SK-MEL-5 (cell line): ENCODE measurements around the gene RNF186. TPM values are rescaled to one million over a fixed set of nuclear protein-coding genes. Genes with fewer than 3 reads are reported as not detected.
"Not testable (repeated sequence)": the region's sequence is repeated elsewhere in the genome, so short reads cannot be mapped to it uniquely, and the experiment has no call there.

Experiments used
- DNase-seq: peaks from one replicate; pipeline ENCODE4 v3.0.0-alpha.2; 2016; ENCODE audit warnings: low read depth, low spot score
- in situ Hi-C: cut with HindIII; loops from 2 replicates; pipeline ENCODE4 v1.10.0; 2016; ENCODE audit warnings: low sequenced_read_pairs, high pct_unique_total_duplicates, low pct_unique_long_range_greater_than_20kb
- polyA plus RNA-seq, 2 experiments: library from polyadenylated mRNA; depleted of rRNA; stranded (reverse); fragments of >200 nt; gene quantifications; 2 replicates each; pipeline ENCODE4 v1.2.3, GENCODE V29; 2015
- total RNA-seq: library from RNA; depleted of rRNA; stranded (reverse); fragments of >200 nt; shearing (Covaris generic); gene quantifications from 2 replicates; pipeline ENCODE4 v1.2.3, GENCODE V29; 2014; rRNA removed

The RNF186 gene
- not detected in 2 replicates for total RNA-seq
- not detected in 2 replicates for polyA plus RNA-seq (2015; cell fraction: cytosol; rRNA removed)
- polyA plus RNA-seq (2015; cell fraction: nucleus; rRNA removed) = not detected in 2 replicates

DNA sequence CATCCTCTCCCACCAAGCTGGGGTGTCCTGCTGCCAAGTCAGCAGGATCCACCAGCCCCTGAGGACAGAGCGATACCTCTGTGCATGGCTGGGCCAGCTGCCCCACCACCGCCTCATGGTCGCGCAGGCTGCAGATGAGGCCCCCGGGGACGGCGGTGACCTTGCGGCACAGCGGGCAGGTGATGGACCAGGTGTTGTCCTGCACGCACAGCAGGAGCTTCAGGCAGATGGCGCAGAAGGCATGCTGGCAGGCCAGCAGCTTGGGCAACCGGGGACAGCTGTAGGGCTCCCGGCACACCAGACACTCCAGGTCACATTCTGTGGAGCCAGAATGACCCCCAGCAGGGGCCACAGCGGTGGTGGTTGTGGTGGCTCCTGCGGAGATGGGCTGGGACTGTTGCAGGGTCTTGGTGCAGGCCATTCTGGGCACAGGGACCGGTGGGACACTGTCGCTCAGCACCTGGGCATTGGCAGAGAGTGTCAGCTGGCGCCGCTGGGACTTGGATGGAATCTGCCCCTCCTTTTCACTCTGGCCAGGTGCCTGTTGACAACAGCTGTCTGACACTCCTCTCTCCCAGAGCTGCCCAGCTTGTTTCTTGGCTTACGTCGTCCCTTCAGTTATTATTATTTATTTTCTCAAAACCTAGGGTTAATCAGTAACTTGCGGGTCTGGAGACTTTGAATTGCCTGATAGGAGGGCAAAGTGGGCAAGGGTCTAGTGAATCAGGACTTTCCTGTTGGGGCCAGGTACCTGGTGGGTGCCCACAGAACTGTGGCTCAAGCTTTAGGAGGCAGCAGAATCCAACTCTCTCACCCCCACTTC is at the start of gene RNF186:
Gene RNF186, minus strand, starts transcription at position 603 of the 823 bp plus-strand sequence. Its CDS starts 182 bp downstream, at position 421.
- no peak for DNase-seq
- in situ Hi-C loops = no loop called here

DNA sequence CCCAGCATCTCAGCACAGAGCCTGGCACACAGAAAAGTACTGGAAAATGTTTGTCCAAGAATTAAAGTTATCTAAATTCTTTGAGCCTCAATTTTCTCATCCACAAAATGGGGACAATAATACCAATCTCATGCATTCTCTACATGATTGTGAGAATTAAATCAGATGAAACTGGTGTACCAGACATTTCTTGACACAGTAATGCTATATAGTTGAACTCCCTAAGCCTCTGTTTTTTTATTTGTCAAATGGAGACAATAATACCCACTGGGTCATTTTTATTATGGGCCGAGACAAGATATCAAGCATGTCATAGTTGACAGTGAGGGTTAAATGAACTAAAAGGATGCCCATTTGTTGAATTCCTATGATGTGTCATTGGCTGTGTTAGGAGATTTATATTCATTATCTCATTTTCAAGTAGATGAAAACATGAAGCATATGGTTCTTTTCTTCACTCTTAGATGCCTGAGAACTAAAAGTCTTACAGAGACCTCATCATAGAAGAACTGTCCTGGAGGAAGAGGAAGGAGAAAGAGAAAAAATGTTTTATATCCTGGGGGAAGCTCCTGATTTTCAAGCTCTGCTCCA is 49.6 kb upstream of the RNF186 start:
- in situ Hi-C loops = no loop called here
- DNase-seq = no peak

DNA sequence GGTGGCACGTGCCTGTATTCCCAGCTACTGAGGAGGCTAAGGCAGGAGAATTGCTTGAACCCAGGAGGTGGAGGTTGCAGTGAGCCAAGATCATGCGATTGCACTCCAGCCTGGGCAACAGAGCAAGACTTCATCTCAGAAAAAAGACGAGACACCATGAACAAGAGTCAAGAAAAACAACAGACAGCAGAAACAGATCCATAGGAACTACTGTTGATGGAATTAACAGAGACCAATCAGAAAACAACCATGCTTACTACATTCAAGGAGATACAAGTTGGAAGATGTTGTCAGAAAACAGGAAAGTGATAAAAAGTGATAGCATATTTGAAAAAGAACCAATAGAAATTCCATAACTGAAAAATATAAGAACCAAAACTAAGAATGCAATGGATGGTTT is 47.9 kb upstream of the RNF186 start:
- no peak for DNase-seq
- in situ Hi-C loops = no loop called here

GRCh38 chr1:19861842-19862530 is 46.9 kb upstream of the RNF186 start:
- DNase-seq = no peak
- in situ Hi-C loops = no loop called here

DNA sequence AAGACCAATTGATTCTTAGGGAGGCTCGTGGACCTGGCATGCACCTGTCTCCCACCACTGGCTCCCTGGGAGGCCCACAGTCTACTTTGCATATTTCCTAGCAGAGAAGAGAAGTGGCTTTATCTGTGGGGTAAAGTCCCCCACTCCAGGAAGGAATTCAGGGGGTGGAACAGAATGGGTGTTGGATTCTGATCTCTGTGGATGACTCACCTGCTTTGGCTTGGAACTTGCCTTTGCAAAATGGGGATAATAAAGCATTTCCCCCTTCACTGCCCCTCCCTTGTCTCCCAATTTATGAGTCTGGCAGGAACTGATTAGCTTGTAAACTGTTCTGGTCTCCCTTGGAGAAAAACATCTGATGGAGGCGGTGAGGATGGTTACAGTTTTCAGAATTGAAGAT is 46.0 kb upstream of the RNF186 start:
- DNase-seq = no peak
- in situ Hi-C loops = no loop called here

- in situ Hi-C loops = no loop called here
- DNase-seq = no peak
Measured at GRCh38 chr1:19860418-19860817, 45.3 kb upstream of the RNF186 start.

DNA sequence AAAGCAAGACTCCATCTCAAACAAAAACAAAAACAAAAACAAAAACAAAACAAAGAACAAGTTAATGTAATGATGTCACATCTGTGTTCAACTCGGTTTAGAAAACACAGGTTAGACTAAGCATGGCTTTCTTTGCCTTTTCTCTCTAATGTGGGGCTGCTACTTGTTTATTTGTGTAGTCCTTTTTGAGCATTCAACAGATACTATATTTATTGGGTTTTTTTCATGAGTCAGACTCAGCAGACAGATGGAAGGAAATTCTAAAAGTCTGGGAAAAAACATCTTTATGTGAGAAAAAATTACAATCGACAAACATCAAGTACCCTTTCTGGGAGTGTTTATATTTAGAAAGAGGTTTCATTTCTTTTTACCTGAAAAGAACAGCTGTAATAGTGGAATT is 44.8 kb upstream of the RNF186 start:
- in situ Hi-C loops = no loop called here
- no peak for DNase-seq

DNA sequence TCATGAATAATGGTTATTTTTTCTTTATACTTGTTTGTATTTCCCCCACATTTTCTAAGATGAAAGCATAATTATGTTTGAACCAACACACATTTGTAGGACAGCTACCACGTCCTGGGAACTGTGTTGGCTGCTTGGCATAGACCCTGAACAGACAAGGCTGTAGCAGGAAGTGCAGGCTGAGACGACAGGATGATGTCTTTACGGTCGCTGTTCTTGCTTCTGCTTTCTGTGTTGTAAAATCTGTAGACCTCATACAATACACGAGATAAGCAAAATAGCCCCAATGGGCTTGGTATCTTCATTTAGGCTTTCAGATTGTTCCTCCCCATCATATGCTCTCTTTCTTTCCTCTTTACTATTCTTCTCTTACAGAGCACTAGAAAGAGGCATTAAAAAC is 43.8 kb upstream of the RNF186 start:
- in situ Hi-C loops = no loop called here
- DNase-seq = no peak

DNA sequence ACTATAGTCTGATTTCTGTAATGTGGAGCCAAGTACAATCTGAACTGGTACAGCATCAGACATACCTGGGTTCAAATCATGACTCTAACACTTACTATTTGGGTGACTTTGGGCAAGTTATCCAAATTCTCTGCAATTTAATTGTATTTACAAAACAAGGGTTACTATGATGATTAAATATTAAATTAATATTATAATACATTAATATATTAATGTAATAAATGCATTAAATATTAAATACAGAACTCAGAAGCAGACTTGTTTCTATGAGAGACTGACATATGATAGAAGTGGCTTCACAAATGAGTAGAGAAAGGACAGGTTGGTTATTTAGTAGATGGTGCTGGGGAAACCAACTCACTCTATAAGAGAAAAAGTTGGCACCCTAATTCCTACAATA is 39.8 kb upstream of the RNF186 start:
- no peak for DNase-seq
- in situ Hi-C loops = no loop called here

- DNase-seq = no peak
- in situ Hi-C loops = no loop called here
Measured at GRCh38 chr1:19852036-19852435, 37.0 kb upstream of the RNF186 start.

GRCh38 chr1:19850214-19850613 is 35.1 kb upstream of the RNF186 start:
- in situ Hi-C loops = no loop called here
- DNase-seq = no peak

- in situ Hi-C loops = not testable (repeated sequence)
- peak; percentile 22 for DNase-seq
Measured at GRCh38 chr1:19849307-19849706, 34.2 kb upstream of the RNF186 start.

- in situ Hi-C loops, DNase-seq: not testable (repeated sequence)
Measured at GRCh38 chr1:19847334-19847733, 32.3 kb upstream of the RNF186 start.

DNA sequence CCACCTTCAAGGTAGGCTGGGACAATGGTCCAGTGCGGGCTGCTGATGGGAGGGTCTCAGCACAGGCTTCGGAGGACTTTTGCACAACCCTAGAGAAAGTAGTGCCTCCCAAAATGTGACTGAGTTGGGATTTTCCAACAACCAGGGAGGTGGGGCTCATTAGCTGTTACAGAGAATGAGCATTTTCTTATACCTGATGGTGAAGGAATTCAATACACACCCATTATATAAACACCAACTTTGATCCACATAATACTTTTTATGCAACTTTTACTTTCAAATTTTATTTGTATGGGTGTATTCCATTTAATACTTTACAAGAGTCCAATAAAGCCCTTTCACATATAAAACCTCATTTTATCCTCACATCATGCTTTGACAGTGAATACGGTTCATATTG is 31.3 kb upstream of the RNF186 start:
- in situ Hi-C loops = no loop called here
- DNase-seq = no peak

GRCh38 chr1:19845555-19845954 is 30.5 kb upstream of the RNF186 start:
- in situ Hi-C loops = no loop called here
- DNase-seq = no peak

DNA sequence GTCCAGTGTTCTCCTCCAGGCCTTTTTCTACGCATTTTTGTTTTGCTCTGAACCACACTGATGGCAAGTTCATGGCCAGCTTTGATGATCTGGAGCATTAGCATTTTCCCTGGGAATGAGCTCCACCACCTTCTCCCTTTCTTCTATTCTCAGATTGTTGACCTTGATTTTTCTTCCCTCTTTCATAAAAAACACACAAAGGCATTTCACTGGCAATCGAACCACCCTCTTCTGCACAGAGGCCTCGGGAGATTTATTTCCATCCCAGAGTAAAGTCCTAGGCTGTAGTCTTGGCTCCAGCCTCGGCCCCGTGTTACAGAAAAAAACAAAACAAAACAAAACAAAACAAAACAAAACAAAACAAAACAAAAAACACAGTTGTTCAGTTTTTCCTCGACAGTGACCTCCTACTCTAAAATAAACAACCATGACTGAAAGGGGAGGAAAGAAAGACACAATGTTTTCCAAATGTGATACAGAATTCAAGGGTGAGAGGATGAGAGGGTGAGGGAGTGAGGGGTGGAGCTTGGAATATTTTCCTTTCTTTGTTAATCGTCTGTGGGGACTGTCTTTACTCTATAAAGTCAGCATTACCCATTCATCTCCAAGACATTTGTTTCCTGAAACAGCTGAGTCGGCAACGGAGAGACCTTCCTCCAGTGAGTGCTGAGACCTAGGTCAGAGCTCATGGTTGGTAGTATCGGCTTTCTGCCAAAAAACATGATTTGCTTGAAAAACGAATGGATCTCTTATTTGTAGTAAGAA is 29.8 kb upstream of the RNF186 start:
- in situ Hi-C loops = no loop called here
- no peak for DNase-seq

GRCh38 chr1:19840228-19840627 is 25.1 kb upstream of the RNF186 start:
- in situ Hi-C loops = no loop called here
- DNase-seq = no peak

- no peak for DNase-seq
- in situ Hi-C loops = no loop called here
Measured at GRCh38 chr1:19837866-19838265, 22.8 kb upstream of the RNF186 start.
